ENCODE results near the gene PLP1. TPM values are rescaled to one million over a fixed set of nuclear protein-coding genes. Genes with fewer than 3 reads are reported as not detected.

Gene PLP1
- total RNA-seq, 1 experiment from 2014 or later, result 29.2 TPM

GRCh38 chrX:103830848-103831247 is 54.2 kb downstream of the PLP1 start (continued):
- TF ChIP-seq FOXP4 (CRISPR knock-in tag; IDR thresholded peaks at IDR 0.05) (no peak), HMGXB4 (CRISPR knock-in tag; IDR thresholded peaks at IDR 0.05) (no peak), ZNF423 (CRISPR knock-in tag; IDR thresholded peaks at IDR 0.05) (no peak)

- ChIA-PET CTCF (interaction anchor here (1.1 to 2.1 kb wide), 4 partner anchors 14 to 298 kb away, joined by 4 to 20 read pairs (median 6); no protein-coding TSS in a partner anchor), POLR2A (interaction anchor here (1.1 kb wide), 1 partner anchor 328 kb away, joined by 4 read pairs; no protein-coding TSS in a partner anchor)
- peaks cover 6% of the 10 kb centered on the region for H3K4me1 Mint-ChIP-seq
- no peak for DNase-seq (ENCODE audit: low spot score)
- no peaks in the 10 kb centered on the region for H3K36me3 Mint-ChIP-seq
- H3K9me3 Mint-ChIP-seq, result no peaks in the 10 kb centered on the region
- TF ChIP-seq ATF3 (CRISPR knock-in tag; conservative IDR thresholded peaks at IDR 0.05), result no peak
- TF ChIP-seq ZNF263 (CRISPR knock-in tag; IDR thresholded peaks at IDR 0.05; ENCODE audit: low read depth), result no peak
- no peak for TF ChIP-seq NFE2L1 (CRISPR knock-in tag; IDR thresholded peaks at IDR 0.05)
- TF ChIP-seq ZNF121 (CRISPR knock-in tag; IDR thresholded peaks at IDR 0.05), result no peak
- TF ChIP-seq USF1 (CRISPR knock-in tag; IDR thresholded peaks at IDR 0.05), result no peak
- no peak for TF ChIP-seq HMGXB4 (CRISPR knock-in tag; IDR thresholded peaks at IDR 0.05)
- TF ChIP-seq ZNF138 (CRISPR knock-in tag; conservative IDR thresholded peaks at IDR 0.05), result no peak
- no peak for TF ChIP-seq ZNF416 (CRISPR knock-in tag; IDR thresholded peaks at IDR 0.05)
- TF ChIP-seq ZNF281 (CRISPR knock-in tag; IDR thresholded peaks at IDR 0.05), result no peak
- ATAC-seq, result peak; percentile 27
- H3K4me3 Mint-ChIP-seq, result peak overlapping the region; percentile 70
- H3K27me3 Mint-ChIP-seq (ENCODE audit: low read depth), result peaks cover 67% of the 10 kb centered on the region
- no peak overlapping the region for H3K27ac Mint-ChIP-seq
Observed at GRCh38 chrX:103831342-103831802, 54.7 kb downstream of the PLP1 start.

GRCh38 chrX:103831803-103832544 is 55.3 kb downstream of the PLP1 start, which contains the start of gene RAB9B:
Gene RAB9B, minus strand, starts transcription at chrX:103832257. Its CDS starts 6,473 bp downstream, at chrX:103825784.
- CTCF ChIA-PET, result interaction anchor here (1.1 to 2.1 kb wide), 4 partner anchors 13 to 299 kb away, joined by 4 to 20 read pairs (median 6); no protein-coding TSS in a partner anchor
- H3K36me3 Mint-ChIP-seq, result no peaks in the 10 kb centered on the region
- H3K4me1 Mint-ChIP-seq, result peaks cover 6% of the 10 kb centered on the region
- ATAC-seq (peak; percentile 96), DNase-seq (ENCODE audit: low spot score) (peak; percentile 75)
- H3K9me3 Mint-ChIP-seq, result no peaks in the 10 kb centered on the region
- POLR2A ChIA-PET, result interaction anchor here (0.6 to 1.1 kb wide), 2 partner anchors 236 to 329 kb away, joined by 3 to 4 read pairs; no protein-coding TSS in a partner anchor
- TF ChIP-seq ZNF512 (CRISPR knock-in tag; IDR thresholded peaks at IDR 0.05; ENCODE audit: borderline replicate concordance), result no peak
- TF ChIP-seq SP1 (CRISPR knock-in tag; conservative IDR thresholded peaks at IDR 0.05), result 0 out of 2 replicates have a peak, but pooled peaks have one; percentile 20
- 0 out of 2 replicates have a peak, but pooled peaks have one; percentile 22 for TF ChIP-seq FOXP1 (CRISPR knock-in tag; IDR thresholded peaks at IDR 0.05; ENCODE audit: borderline replicate concordance)
- peaks cover 72% of the 10 kb centered on the region for H3K27me3 Mint-ChIP-seq (ENCODE audit: low read depth)
- H3K27ac Mint-ChIP-seq, result no peak within 1 kb of the TSS
- peak within 1 kb of the TSS; percentile 76 for H3K4me3 Mint-ChIP-seq

Data from WTC11 (cell line).